Hematopoietic multipotent progenitor cell treated with erythropoietin and hydrocortisone succinate and interleukin-3 and kit ligand, for 15 days (in vitro differentiated cells): ENCODE measurements around the gene TSBP1.
"Not testable (repeated sequence)": the region's sequence is repeated elsewhere in the genome, so short reads cannot be mapped to it uniquely, and the experiment has no call there.

Experiments
- DNase-seq: peaks from one replicate; pipeline ENCODE4 v3.0.0-alpha.2; 2015; ENCODE audit warnings: low spot score

TSBP1 gene

GRCh38 chr6:32375739-32376529 lies 4.2 kb upstream of the TSBP1 start:
- DNase-seq = no peak

- DNase-seq = no peak
Measured at GRCh38 chr6:32371229-32371628, 474 bp downstream of the TSBP1 start.

- DNase-seq = no peak
Measured at GRCh38 chr6:32370505-32370904, 1.2 kb downstream of the TSBP1 start.

GRCh38 chr6:32369660-32370059 lies 2.0 kb downstream of the TSBP1 start:
- DNase-seq = no peak

- DNase-seq = no peak
Measured at GRCh38 chr6:32367644-32368043, 4.1 kb downstream of the TSBP1 start.

GRCh38 chr6:32359225-32359624 lies 12.5 kb downstream of the TSBP1 start:
- not testable (repeated sequence) for DNase-seq

- not testable (repeated sequence) for DNase-seq
Measured at GRCh38 chr6:32358548-32358947, 13.2 kb downstream of the TSBP1 start.

GRCh38 chr6:32355018-32355417 lies 16.7 kb downstream of the TSBP1 start:
- no peak for DNase-seq

GRCh38 chr6:32353348-32353747 lies 18.4 kb downstream of the TSBP1 start:
- no peak for DNase-seq

- DNase-seq = no peak
Measured at GRCh38 chr6:32340242-32340641, 31.5 kb downstream of the TSBP1 start.

- no peak for DNase-seq
Measured at GRCh38 chr6:32337186-32337805, 34.4 kb downstream of the TSBP1 start.

- no peak for DNase-seq
Measured at GRCh38 chr6:32332433-32332832, 39.3 kb downstream of the TSBP1 start.

- no peak for DNase-seq
Measured at GRCh38 chr6:32329141-32329540, 42.6 kb downstream of the TSBP1 start.

GRCh38 chr6:32327103-32327502 lies 44.6 kb downstream of the TSBP1 start:
- DNase-seq = no peak

- DNase-seq = no peak
Measured at GRCh38 chr6:32318501-32318900, 53.2 kb downstream of the TSBP1 start.

GRCh38 chr6:32317541-32317940 lies 54.2 kb downstream of the TSBP1 start:
- no peak for DNase-seq

- no peak for DNase-seq
Measured at GRCh38 chr6:32313964-32314363, 57.7 kb downstream of the TSBP1 start.

GRCh38 chr6:32298632-32299336 lies 72.9 kb downstream of the TSBP1 start:
- DNase-seq = no peak

GRCh38 chr6:32294980-32295379 lies 76.7 kb downstream of the TSBP1 start:
- not testable (repeated sequence) for DNase-seq

GRCh38 chr6:32294566-32294965 lies 77.1 kb downstream of the TSBP1 start:
- no peak for DNase-seq

- no peak for DNase-seq
Measured at GRCh38 chr6:32293695-32294094, 78.0 kb downstream of the TSBP1 start.

GRCh38 chr6:32291543-32291942 lies 80.2 kb downstream of the TSBP1 start:
- no peak for DNase-seq

GRCh38 chr6:32290886-32291450 lies 80.7 kb downstream of the TSBP1 start:
- no peak for DNase-seq
